Mucosa of descending colon (tissue), 3 donors: Measurements from ENCODE around the gene ABLIM3. TPM values are rescaled to one million over a fixed set of nuclear protein-coding genes. Genes with fewer than 3 reads are reported as not detected.

Experiments used
- ATAC-seq: fragments of 200-7000 bp; cut with Tn5 transposase; one replicate; pipeline ENCODE4 v1.9.1; 2020; ENCODE audit warnings: mild to moderate bottlenecking, moderate library complexity
- DNase-seq, 3 donors: peaks; one replicate each; pipeline ENCODE4 v3.0.0-alpha.2; 2020
- H3K36me3 ChIP-seq: fragments of 200-600 bp; one replicate; pipeline ENCODE4 v1.8.0; 2021; ENCODE audit warnings: low read depth, mild to moderate bottlenecking
- H3K4me1 ChIP-seq: fragments of 200-600 bp; one replicate; pipeline ENCODE4 v1.8.0; 2021; ENCODE audit warnings: low read depth, mild to moderate bottlenecking
- H3K4me3 ChIP-seq: fragments of 200-600 bp; one replicate; pipeline ENCODE4 v1.8.0; 2021; ENCODE audit warnings: mild to moderate bottlenecking
- H3K9me3 ChIP-seq: fragments of 200-600 bp; one replicate; pipeline ENCODE4 v1.8.0; 2021; ENCODE audit warnings: mild to moderate bottlenecking
- intact Hi-C, 2 donors: fragments of 100-400 bp; cut with DNase I in 1 of 2; cut with micrococcal nuclease in 1 of 2; formaldehyde crosslinking; loops; one replicate each; pipeline versions ENCODE4 v1.11.0 to v1.11.1; 2022; cut with DNase I, micrococcal nuclease
- total RNA-seq, 3 donors: library from RNA; stranded (reverse); fragmentation: NEBNext Ultra II Directional in 2 of 3; extraction: Animal tissue kit (Norgen Biotek cat#: 25700) in 2 of 3; gene quantifications; one replicate each; pipeline versions ENCODE4 v1.2.1 to v1.2.4, GENCODE V29; 2021 to 2023
- TF ChIP-seq, protein P1 (sequence below): fragments of 200-600 bp; IDR thresholded peaks from one replicate; pipeline ENCODE4 v1.8.0; 2022; ENCODE audit warnings: antibody characterized with exemption, mild to moderate bottlenecking
- donor health status: DM: no; HTN: no; CAD: no; lungs with moderate emphysema.
- donor health status: DM: no; HTN: no; CAD: no.
- donor health status: DM: no; HTN: yes; CAD: no.

Gene ABLIM3
- total RNA-seq, 3 donors from 2014 or later: 4.1 to 12.4 (median 7.4) TPM

DNA sequence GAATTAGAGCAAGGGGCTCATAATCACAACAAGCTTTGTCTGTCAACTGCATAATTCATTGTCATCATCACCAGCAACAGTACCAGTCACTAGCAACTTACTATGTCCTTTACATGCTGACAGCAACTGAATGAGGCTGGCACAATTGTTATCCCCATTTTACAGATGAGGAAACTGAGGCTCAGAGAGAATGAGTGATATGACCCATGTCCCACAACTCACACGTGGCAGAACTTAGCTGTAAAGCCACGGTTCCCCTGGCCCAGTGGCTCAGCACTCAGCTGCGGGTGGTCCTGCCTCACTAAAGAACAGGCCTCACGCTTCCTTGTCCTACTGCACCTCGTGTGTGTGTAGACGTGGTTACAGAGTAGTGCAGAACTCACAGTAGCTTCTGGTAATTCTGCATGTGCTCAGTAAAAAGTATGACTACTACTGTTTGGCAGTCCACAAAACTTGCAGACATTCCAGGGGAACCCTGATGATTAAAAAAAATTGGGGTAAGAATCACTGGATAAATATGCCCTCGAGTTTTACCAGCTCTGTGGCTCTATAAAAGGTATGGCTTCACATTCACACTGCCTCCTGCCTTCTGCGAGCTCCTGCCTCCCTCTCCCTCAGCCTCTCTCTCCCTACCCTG lies 160.6 kb downstream of the ABLIM3 start:
- Histone ChIP-seq H3K36me3 (no peaks in the 10 kb centered on the region), H3K9me3 (no peaks in the 10 kb centered on the region), H3K4me3 (no peak overlapping the region), H3K4me1 (no peaks in the 10 kb centered on the region)
- TF ChIP-seq, protein P1, sequence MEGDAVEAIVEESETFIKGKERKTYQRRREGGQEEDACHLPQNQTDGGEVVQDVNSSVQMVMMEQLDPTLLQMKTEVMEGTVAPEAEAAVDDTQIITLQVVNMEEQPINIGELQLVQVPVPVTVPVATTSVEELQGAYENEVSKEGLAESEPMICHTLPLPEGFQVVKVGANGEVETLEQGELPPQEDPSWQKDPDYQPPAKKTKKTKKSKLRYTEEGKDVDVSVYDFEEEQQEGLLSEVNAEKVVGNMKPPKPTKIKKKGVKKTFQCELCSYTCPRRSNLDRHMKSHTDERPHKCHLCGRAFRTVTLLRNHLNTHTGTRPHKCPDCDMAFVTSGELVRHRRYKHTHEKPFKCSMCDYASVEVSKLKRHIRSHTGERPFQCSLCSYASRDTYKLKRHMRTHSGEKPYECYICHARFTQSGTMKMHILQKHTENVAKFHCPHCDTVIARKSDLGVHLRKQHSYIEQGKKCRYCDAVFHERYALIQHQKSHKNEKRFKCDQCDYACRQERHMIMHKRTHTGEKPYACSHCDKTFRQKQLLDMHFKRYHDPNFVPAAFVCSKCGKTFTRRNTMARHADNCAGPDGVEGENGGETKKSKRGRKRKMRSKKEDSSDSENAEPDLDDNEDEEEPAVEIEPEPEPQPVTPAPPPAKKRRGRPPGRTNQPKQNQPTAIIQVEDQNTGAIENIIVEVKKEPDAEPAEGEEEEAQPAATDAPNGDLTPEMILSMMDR: no peak
- no peak for ATAC-seq
- intact Hi-C loops: no loop called here
- DNase-seq: no peak

DNA sequence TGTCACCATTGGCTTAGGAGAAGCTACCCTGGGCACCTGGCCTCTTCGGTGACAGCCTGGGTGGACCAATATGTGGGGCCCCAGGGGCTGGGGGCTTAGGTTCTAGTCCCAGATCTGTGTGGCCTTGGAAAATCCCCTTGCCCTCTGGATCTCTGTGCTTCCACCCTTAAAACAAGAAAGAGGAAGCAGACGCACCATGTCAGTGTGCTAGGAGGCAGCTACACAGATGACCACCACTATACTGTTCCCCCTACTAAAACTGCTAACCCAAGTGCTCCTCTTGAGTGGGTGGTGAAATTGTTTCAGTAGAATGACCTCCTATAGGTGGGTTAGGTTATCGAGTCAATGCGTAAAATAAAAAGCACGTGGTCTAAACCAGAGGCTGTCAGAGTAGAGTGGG lies 161.3 kb downstream of the ABLIM3 start:
- Histone ChIP-seq H3K9me3 (no peaks in the 10 kb centered on the region), H3K4me3 (no peak overlapping the region), H3K36me3 (no peaks in the 10 kb centered on the region), H3K4me1 (no peaks in the 10 kb centered on the region)
- TF ChIP-seq, protein P1: no peak
- intact Hi-C loops: no loop called here
- ATAC-seq (no peak), DNase-seq (no peak)

DNA sequence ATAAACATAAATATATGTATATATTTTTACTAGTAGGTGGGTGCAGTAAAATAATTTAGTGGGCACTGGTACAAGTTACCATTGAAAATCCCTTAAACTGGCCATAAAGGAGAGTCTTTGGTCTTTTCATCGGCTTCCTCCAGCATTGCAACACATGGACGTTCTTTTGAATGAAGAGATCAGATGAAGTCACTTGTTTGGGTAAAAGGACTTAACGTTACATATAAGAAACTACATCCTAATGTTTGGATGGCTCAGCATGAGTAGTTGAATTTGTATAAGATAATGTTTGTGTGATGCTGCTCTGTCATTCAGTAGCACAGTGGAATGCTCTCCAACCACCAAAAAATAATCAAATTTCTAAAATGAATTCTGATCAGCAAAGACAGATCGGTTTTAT lies 161.9 kb downstream of the ABLIM3 start:
- Histone ChIP-seq H3K4me1 (no peaks in the 10 kb centered on the region), H3K36me3 (no peaks in the 10 kb centered on the region), H3K9me3 (no peaks in the 10 kb centered on the region), H3K4me3 (no peak overlapping the region)
- TF ChIP-seq, protein P1: no peak
- intact Hi-C loops: no loop called here
- ATAC-seq (no peak), DNase-seq (no peak)

DNA sequence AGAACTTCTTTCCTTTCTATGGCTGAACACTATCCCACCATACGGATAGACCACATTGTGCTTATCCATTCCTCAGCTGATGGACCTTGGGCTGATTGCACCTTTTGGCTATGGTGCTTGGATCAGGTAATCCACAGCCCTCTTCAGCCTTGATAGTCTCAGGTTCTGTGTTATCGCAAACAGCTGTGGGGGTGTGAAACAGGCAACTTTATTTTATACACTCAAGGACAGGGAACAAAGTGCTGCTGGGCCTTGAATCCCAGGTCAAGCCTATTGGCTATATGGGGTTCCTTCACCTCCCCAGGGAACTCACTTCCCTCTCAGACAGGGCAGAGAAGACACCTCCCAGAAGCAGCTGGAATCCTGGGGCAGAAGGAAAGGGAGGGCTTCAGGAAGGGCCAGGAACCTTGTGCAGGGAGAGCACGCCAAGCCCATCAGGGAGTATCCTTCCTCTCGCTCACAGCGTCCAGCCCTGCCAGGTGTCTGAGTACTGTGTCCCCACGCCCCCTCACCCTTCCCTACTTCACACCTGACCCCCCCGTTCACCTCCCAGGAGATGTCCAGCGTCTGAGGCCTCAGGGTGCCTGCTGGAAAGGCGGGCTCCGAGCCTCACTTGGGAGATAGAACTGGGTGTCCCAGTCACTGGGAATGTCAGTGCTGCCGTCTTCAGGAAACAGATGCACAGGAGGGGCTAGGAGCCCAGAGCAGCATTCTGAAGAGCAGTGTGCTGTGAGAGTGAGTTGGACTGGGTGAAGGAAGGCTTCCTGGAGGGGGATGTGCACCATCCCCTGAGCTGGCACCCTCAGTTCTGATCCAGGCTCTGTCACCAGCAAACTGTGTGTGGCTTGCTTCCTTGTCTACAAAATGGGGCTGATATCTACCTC lies 163.1 kb downstream of the ABLIM3 start:
- ATAC-seq (no peak), DNase-seq (no peak)
- Histone ChIP-seq H3K4me1 (no peaks in the 10 kb centered on the region), H3K36me3 (no peaks in the 10 kb centered on the region), H3K9me3 (no peaks in the 10 kb centered on the region), H3K4me3 (no peak overlapping the region)
- TF ChIP-seq, protein P1: no peak
- intact Hi-C loops: no loop called here

DNA sequence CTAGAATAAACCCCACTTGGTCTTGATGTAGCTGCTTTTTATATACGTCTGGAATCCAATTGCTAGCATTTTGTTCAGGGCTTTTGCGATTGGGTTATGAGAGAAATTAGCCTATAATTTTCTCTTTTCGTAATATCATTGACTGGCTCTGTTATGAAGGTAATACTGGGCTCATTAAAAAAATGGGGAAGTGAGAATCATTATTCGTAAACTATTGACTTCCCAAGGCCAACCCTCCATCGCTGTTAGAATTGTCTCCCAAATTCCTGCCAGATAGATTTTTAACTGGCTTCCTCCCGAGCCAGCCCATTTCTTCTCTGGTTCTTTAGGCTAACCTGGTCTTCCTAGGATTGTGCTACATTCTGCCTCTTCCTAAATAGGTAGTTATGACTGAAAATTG lies 168.1 kb downstream of the ABLIM3 start:
- TF ChIP-seq, protein P1: no peak
- Histone ChIP-seq H3K9me3 (no peaks in the 10 kb centered on the region), H3K4me3 (no peak overlapping the region), H3K4me1 (no peaks in the 10 kb centered on the region), H3K36me3 (no peaks in the 10 kb centered on the region)
- no peak for ATAC-seq
- intact Hi-C loops: no loop called here
- no peak for DNase-seq

Other genes starting within 250 kb of the ABLIM3 start
- 1 to 10 TPM; 1.3 to 3.9 (median 2.2) TPM for gene SH3TC2, start 78.4 kb upstream of the ABLIM3 start, total RNA-seq
- 1 to 10 TPM; 1.5 to 7.3 (median 1.9) TPM for gene AFAP1L1, start 130.4 kb downstream of the ABLIM3 start, total RNA-seq
- gene GRPEL2, start 204.0 kb downstream of the ABLIM3 start, total RNA-seq: 10 to 100 TPM in 2 of 3 donors, 1 to 10 TPM in 1; 9.9 to 15.2 (median 11.1) TPM
- 1 to 10 TPM; 3.1 to 5.9 (median 4.2) TPM for gene PCYOX1L, start 216.6 kb downstream of the ABLIM3 start, total RNA-seq
- under 1 TPM in 1 of 3 donors, not detected in 2; 0.92 TPM for gene IL17B, start 237.8 kb downstream of the ABLIM3 start, total RNA-seq